ENCODE results near the gene RSKR. TPM values are rescaled to one million over a fixed set of nuclear protein-coding genes. Genes with fewer than 3 reads are reported as not detected.
A peak's percentile ranks its signal among the peaks of the same experiment; 100 is the strongest.

RSKR gene
- total and polyA plus RNA-seq, 9 of the 15 experiments (the other 6 are each of a cell fraction or from before 2014, with no cell fraction given), result 1.4 to 42.3 (median 16.2) TPM

DNA sequence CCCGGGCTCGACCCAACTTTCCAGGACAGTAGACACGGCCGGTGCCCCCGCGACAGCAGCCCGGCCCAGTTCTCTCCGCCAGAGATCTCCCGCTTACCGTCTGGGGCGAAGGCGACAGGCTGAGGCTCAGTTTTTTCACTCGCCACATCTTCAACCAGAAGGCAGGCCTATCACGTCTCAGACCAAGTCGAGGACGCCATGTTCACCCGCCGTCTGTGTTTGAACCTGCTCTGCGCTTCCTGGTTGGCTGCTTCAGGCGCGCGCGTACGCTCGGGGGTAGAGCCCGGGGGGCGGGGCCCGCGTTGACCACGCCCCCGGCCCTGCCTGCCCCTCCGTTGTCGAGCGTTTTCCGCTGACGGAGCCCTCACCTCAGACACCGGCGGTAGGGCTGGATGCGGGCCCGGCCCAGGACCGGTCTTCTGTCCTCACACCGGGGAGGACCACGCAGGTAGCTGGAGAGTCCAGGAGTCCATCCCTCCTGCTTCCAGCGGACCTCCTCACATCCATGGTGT lies 15.1 kb downstream of the RSKR start, which contains the start of gene SPAG5 (continued):
- TF ChIP-seq MXI1 (IDR thresholded peaks at IDR 0.05; ENCODE audit: low read depth, low read length) (peak; percentile 68; the same call in 1 of the 2 replicates), TCF15 (CRISPR knock-in tag; IDR thresholded peaks at IDR 0.05) (no peak), HMGN3 (IDR thresholded peaks at IDR 0.05; ENCODE audit: borderline replicate concordance, extremely low read depth, insufficient read length, low read depth, low read length) (peak; percentile 93), SRSF7 (optimal IDR thresholded peaks at IDR 0.05; ENCODE audit: low read depth, low read length) (no peak), MECOM (CRISPR knock-in tag; IDR thresholded peaks at IDR 0.05) (no peak), ZBTB34 (CRISPR knock-in tag; IDR thresholded peaks at IDR 0.05) (no peak), PHB2 (IDR thresholded peaks at IDR 0.05; ENCODE audit: low read depth) (no peak), ZNF121 (CRISPR knock-in tag; conservative IDR thresholded peaks at IDR 0.05) (no peak), ZFP30 (CRISPR knock-in tag; IDR thresholded peaks at IDR 0.05; ENCODE audit: borderline replicate concordance) (no peak), HNRNPL (IDR thresholded peaks at IDR 0.05; ENCODE audit: low read depth, low read length) (no peak), ZNF175 (CRISPR knock-in tag; IDR thresholded peaks at IDR 0.05; ENCODE audit: low read depth) (no peak), ZKSCAN1 (IDR thresholded peaks at IDR 0.05; ENCODE audit: low read depth, low read length) (no peak; the same call in 1 of the 2 replicates), SRSF1 (IDR thresholded peaks at IDR 0.05; ENCODE audit: low read depth, low read length) (no peak), ETV1 (tag; conservative IDR thresholded peaks at IDR 0.05; ENCODE audit: low read depth) (peak; percentile 35; the same call in 1 of the 2 replicates), NR2C2 (CRISPR knock-in tag; IDR thresholded peaks at IDR 0.05) (no peak), NR2C2 (tag; IDR thresholded peaks at IDR 0.05) (no peak), SLC30A9 (CRISPR knock-in tag; IDR thresholded peaks at IDR 0.05) (no peak), TRIM28 (IDR thresholded peaks at IDR 0.05) (no peak), NCOA1 (IDR thresholded peaks at IDR 0.05; ENCODE audit: low read depth) (no peak; the same call in 1 of the 2 replicates), BMI1 (IDR thresholded peaks at IDR 0.05; ENCODE audit: low read length) (no peak), RNF2 (IDR thresholded peaks at IDR 0.05) (no peak; the same call in 1 of the 2 replicates), HMG20B (CRISPR knock-in tag; IDR thresholded peaks at IDR 0.05) (no peak), YY1 (IDR thresholded peaks at IDR 0.05; ENCODE audit: borderline replicate concordance in 1 of 3, control insufficient read depth in 1 of 3, extremely low read depth in 1 of 3, insufficient read depth in 3 of 3, insufficient read length in 1 of 3, insufficient replicate concordance in 2 of 3, low read depth in 1 of 3, low read length in 2 of 3) (peak; percentile 75 to 94 (median 89)), ZNF583 (CRISPR knock-in tag; IDR thresholded peaks at IDR 0.05) (no peak), NFXL1 (CRISPR knock-in tag; IDR thresholded peaks at IDR 0.05) (no peak), ZNF174 (CRISPR knock-in tag; IDR thresholded peaks at IDR 0.05) (no peak), MTA1 (IDR thresholded peaks at IDR 0.05; ENCODE audit: borderline replicate concordance) (no peak)
- TF ChIP-seq, protein P1, sequence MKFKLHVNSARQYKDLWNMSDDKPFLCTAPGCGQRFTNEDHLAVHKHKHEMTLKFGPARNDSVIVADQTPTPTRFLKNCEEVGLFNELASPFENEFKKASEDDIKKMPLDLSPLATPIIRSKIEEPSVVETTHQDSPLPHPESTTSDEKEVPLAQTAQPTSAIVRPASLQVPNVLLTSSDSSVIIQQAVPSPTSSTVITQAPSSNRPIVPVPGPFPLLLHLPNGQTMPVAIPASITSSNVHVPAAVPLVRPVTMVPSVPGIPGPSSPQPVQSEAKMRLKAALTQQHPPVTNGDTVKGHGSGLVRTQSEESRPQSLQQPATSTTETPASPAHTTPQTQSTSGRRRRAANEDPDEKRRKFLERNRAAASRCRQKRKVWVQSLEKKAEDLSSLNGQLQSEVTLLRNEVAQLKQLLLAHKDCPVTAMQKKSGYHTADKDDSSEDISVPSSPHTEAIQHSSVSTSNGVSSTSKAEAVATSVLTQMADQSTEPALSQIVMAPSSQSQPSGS (CRISPR knock-in tag; IDR thresholded peaks at IDR 0.05), result no peak

Data from K562 (cell line).